Fibroblast of lung (primary cell): Measurements from ENCODE around the gene RAB37. TPM values are rescaled to one million over a fixed set of nuclear protein-coding genes. Genes with fewer than 3 reads are reported as not detected.

Source experiments
- DNase-seq, 2 donors: peaks; one replicate each; pipeline versions ENCODE4 v3.0.0 to v3.0.0-alpha.2; 2010; ENCODE audit warnings: low read depth in 2 of 2
- H2AFZ ChIP-seq: 2 replicates; pipeline ENCODE4 v1.5.1; 2012; ENCODE audit warnings: low read length, control low read depth, inconsistent platforms
- H3K27ac ChIP-seq: 2 replicates; pipeline ENCODE4 v1.5.1; 2011; ENCODE audit warnings: low read length, control low read depth; ENCODE audit not compliant: insufficient read depth
- H3K27me3 ChIP-seq: 2 replicates; pipeline ENCODE4 v1.5.1; 2011; ENCODE audit warnings: mild to moderate bottlenecking, low read length; ENCODE audit not compliant: control insufficient read depth, insufficient read depth
- H3K36me3 ChIP-seq: 2 replicates; pipeline ENCODE4 v1.5.1; 2011; ENCODE audit warnings: low read length; ENCODE audit not compliant: control insufficient read depth, insufficient read depth
- H3K4me1 ChIP-seq: 2 replicates; pipeline ENCODE4 v1.5.1; 2011; ENCODE audit warnings: low read length; ENCODE audit not compliant: control insufficient read depth, insufficient read depth; ENCODE audit errors: extremely low read depth
- H3K4me2 ChIP-seq: 2 replicates; pipeline ENCODE4 v1.5.1; 2011; ENCODE audit warnings: low read length, control low read depth; ENCODE audit not compliant: insufficient read depth; ENCODE audit errors: extremely low read depth
- H3K4me3 ChIP-seq, 4 experiments: fragments of 200-600 bp in 1 of 4; sonication (generic) in 1 of 4; replicated peaks in 1 of 4; 2 replicates each; pipeline ENCODE4 v1.5.1; 2011 to 2016; ENCODE audit warnings: low read length in 4 of 4, low read depth in 3 of 4, mild to moderate bottlenecking in 3 of 4, control low read depth in 2 of 4, inconsistent platforms in 1 of 4, mixed read lengths in 1 of 4; ENCODE audit not compliant: insufficient read depth in 1 of 4; ENCODE audit errors: control extremely low read depth in 1 of 4
- H3K79me2 ChIP-seq: 2 replicates; pipeline ENCODE4 v1.5.1; 2012; ENCODE audit warnings: mild to moderate bottlenecking, low read length, inconsistent platforms; ENCODE audit not compliant: control insufficient read depth, insufficient read depth
- H3K9ac ChIP-seq: 2 replicates; pipeline ENCODE4 v1.5.1; 2011; ENCODE audit warnings: mild to moderate bottlenecking, low read length, control low read depth; ENCODE audit not compliant: insufficient read depth
- H3K9me3 ChIP-seq: 2 replicates; pipeline ENCODE4 v1.5.1; 2012; ENCODE audit warnings: low read depth, low read length; ENCODE audit not compliant: control insufficient read depth, insufficient read depth
- H4K20me1 ChIP-seq: 2 replicates; pipeline ENCODE4 v1.5.1; 2011; ENCODE audit warnings: low read length; ENCODE audit not compliant: control insufficient read depth, insufficient read depth; ENCODE audit errors: extremely low read depth
- CTCF ChIP-seq, 2 donors: IDR thresholded peaks in 1 of 2; conservative IDR thresholded peaks in 1 of 2; 1 replicate in 1 of 2; 2 replicates in 1 of 2; pipeline ENCODE4 v1.5.1; 2011 to 2012; ENCODE audit warnings: low read length in 2 of 2, control low read depth in 1 of 2, inconsistent platforms in 1 of 2, low read depth in 1 of 2, mild to moderate bottlenecking in 1 of 2
- EZH2 ChIP-seq: IDR thresholded peaks from 2 replicates; pipeline ENCODE4 v1.5.1; 2012; ENCODE audit warnings: low read length, control low read depth, mild to moderate bottlenecking; ENCODE audit errors: missing control alignments
- polyA plus RNA-seq, 2 donors: library from polyadenylated mRNA; depleted of rRNA in 1 of 2; stranded (reverse) in 1 of 2; unstranded in 1 of 2; fragments of >200 nt; gene quantifications; 2 replicates each; pipeline ENCODE4 v1.2.1, GENCODE V29; 2011 to 2012; ENCODE audit warnings: missing spikeins in 1 of 2
- total RNA-seq: library from RNA; depleted of rRNA; stranded (reverse); fragments of >200 nt; gene quantifications from 2 replicates; pipeline ENCODE4 v1.2.1, GENCODE V29; 2014

RAB37 gene
- total and polyA plus RNA-seq, 2 donors (not counting 1 experiment from before 2014, with no cell fraction given): 0.65 to 0.66 TPM

GRCh38 chr17:74766413-74766812 is 29.4 kb downstream of the RAB37 start:
- no peak for TF ChIP-seq CTCF (conservative IDR thresholded peaks at IDR 0.05 in 1 of 2, IDR thresholded peaks at IDR 0.05 in 1 of 2; ENCODE audit: low read depth in 1 of 2, low read length in 2 of 2)
- TF ChIP-seq EZH2: no peak
- H3K27me3 ChIP-seq: no peaks in the 10 kb centered on the region
- no peak overlapping the region for H3K9ac ChIP-seq
- H3K27ac ChIP-seq: no peak overlapping the region
- peaks cover 5% of the 10 kb centered on the region for H3K36me3 ChIP-seq
- no peaks in the 10 kb centered on the region for H3K9me3 ChIP-seq
- no peaks in the 10 kb centered on the region for H3K79me2 ChIP-seq
- no peak overlapping the region for H3K4me3 ChIP-seq
- peaks cover 11% of the 10 kb centered on the region for H3K4me1 ChIP-seq
- H4K20me1 ChIP-seq: no peaks in the 10 kb centered on the region
- no peak for DNase-seq
- no peak overlapping the region for H3K4me2 ChIP-seq
- H2AFZ ChIP-seq: no peak overlapping the region

- Histone ChIP-seq H3K79me2 (no peaks in the 10 kb centered on the region), H4K20me1 (no peaks in the 10 kb centered on the region), H3K9me3 (no peaks in the 10 kb centered on the region), H3K4me1 (peaks cover 11% of the 10 kb centered on the region), H3K4me3 (no peak overlapping the region), H3K27ac (no peak overlapping the region), H2AFZ (no peak overlapping the region), H3K9ac (no peak overlapping the region), H3K36me3 (peaks cover 12% of the 10 kb centered on the region), H3K27me3 (no peaks in the 10 kb centered on the region), H3K4me2 (no peak overlapping the region)
- TF ChIP-seq CTCF (conservative IDR thresholded peaks at IDR 0.05 in 1 of 2, IDR thresholded peaks at IDR 0.05 in 1 of 2; ENCODE audit: low read depth in 1 of 2, low read length in 2 of 2) (no peak), EZH2 (no peak)
- DNase-seq: no peak
Observed at GRCh38 chr17:74767111-74767516, 30.1 kb downstream of the RAB37 start.

- peak overlapping the region; percentile 69 for H3K27ac ChIP-seq
- peak overlapping the region; percentile 5 for H3K4me2 ChIP-seq
- DNase-seq: peak; percentile 42 to 71
- peaks cover 20% of the 10 kb centered on the region for H3K36me3 ChIP-seq
- H3K9ac ChIP-seq: no peak overlapping the region
- peaks cover 11% of the 10 kb centered on the region for H3K4me1 ChIP-seq
- no peaks in the 10 kb centered on the region for H3K27me3 ChIP-seq
- no peaks in the 10 kb centered on the region for H3K79me2 ChIP-seq
- no peaks in the 10 kb centered on the region for H3K9me3 ChIP-seq
- no peak overlapping the region for H3K4me3 ChIP-seq
- TF ChIP-seq CTCF (conservative IDR thresholded peaks at IDR 0.05 in 1 of 2, IDR thresholded peaks at IDR 0.05 in 1 of 2; ENCODE audit: low read depth in 1 of 2, low read length in 2 of 2): no peak
- no peak for TF ChIP-seq EZH2
- H4K20me1 ChIP-seq: no peaks in the 10 kb centered on the region
- no peak overlapping the region for H2AFZ ChIP-seq
Observed at GRCh38 chr17:74768069-74768762, 31.2 kb downstream of the RAB37 start.
